Ascending aorta (tissue), 2 donors: ENCODE data around the gene MLYCD. TPM values are rescaled to one million over a fixed set of nuclear protein-coding genes. Genes with fewer than 3 reads are reported as not detected.
"Not testable (repeated sequence)": the region's sequence is repeated elsewhere in the genome, so short reads cannot be mapped to it uniquely, and the experiment has no call there.

Experiments used
- DNase-seq, 2 donors: peaks; one replicate each; pipeline ENCODE4 v3.0.0-alpha.2; 2019; ENCODE audit warnings: low spot score in 2 of 2
- H3K27ac ChIP-seq, 2 donors: fragments of 200-600 bp; sonication (generic); one replicate each; pipeline ENCODE4 v1.5.1; 2016 to 2017; ENCODE audit warnings: mild to moderate bottlenecking in 1 of 2
- H3K27me3 ChIP-seq: fragments of 200-600 bp; sonication (generic); one replicate; pipeline ENCODE4 v1.5.1; 2017
- H3K36me3 ChIP-seq, 2 donors: fragments of 200-600 bp; sonication (generic); one replicate each; pipeline ENCODE4 v1.5.1; 2016
- H3K4me1 ChIP-seq, 2 donors: fragments of 200-600 bp; sonication (generic); one replicate each; pipeline ENCODE4 v1.5.1; 2016 to 2017; ENCODE audit warnings: mild to moderate bottlenecking in 1 of 2
- H3K4me3 ChIP-seq, 2 donors: fragments of 200-600 bp; sonication (generic); one replicate each; pipeline ENCODE4 v1.5.1; 2016 to 2017; ENCODE audit warnings: mild to moderate bottlenecking in 1 of 2
- H3K9me3 ChIP-seq, 2 donors: fragments of 200-600 bp; sonication (generic); one replicate each; pipeline ENCODE4 v1.5.1; 2016
- CTCF ChIP-seq, 3 experiments: fragments of 200-600 bp in 2 of 3; fragments of 450-650 bp in 1 of 3; sonication (generic) in 2 of 3; IDR thresholded peaks; one replicate each; pipeline ENCODE4 v1.5.1; 2016 to 2019; ENCODE audit warnings: antibody characterized with exemption in 3 of 3, mild to moderate bottlenecking in 1 of 3, moderate library complexity in 1 of 3
- intact Hi-C: fragments of 100-400 bp; cut with DNase I; formaldehyde crosslinking; loops from one replicate; pipeline ENCODE4 v1.15.1; 2023
- total RNA-seq: library from RNA; depleted of rRNA; stranded (reverse); fragments of >200 nt; gene quantifications from one replicate; pipeline ENCODE4 v1.1.0, GENCODE V29; 2016

MLYCD gene
- total RNA-seq, 1 donor from 2014 or later = 13.4 TPM

- no peaks in the 10 kb centered on the region for H3K27me3 ChIP-seq
- H3K4me3 ChIP-seq = no peak overlapping the region
- no peaks in the 10 kb centered on the region for H3K4me1 ChIP-seq
- H3K36me3 ChIP-seq = no peaks in the 10 kb centered on the region
- TF ChIP-seq CTCF (IDR thresholded peaks at IDR 0.05) = no peak
- H3K9me3 ChIP-seq = no peaks in the 10 kb centered on the region
- DNase-seq = no peak
- intact Hi-C loops = no loop called here
- no peak overlapping the region for H3K27ac ChIP-seq
Measured at GRCh38 chr16:83937267-83937666, 38.4 kb downstream of the MLYCD start.

GRCh38 chr16:83937922-83938885 is 39.3 kb downstream of the MLYCD start:
- Histone ChIP-seq H3K4me1 (no peaks in the 10 kb centered on the region), H3K4me3 (no peak overlapping the region), H3K36me3 (no peaks in the 10 kb centered on the region), H3K9me3 (no peaks in the 10 kb centered on the region), H3K27me3 (no peaks in the 10 kb centered on the region), H3K27ac (no peak overlapping the region)
- DNase-seq = no peak
- intact Hi-C loops = no loop called here
- no peak for TF ChIP-seq CTCF (IDR thresholded peaks at IDR 0.05)

GRCh38 chr16:83939266-83939855 is 40.4 kb downstream of the MLYCD start:
- H3K4me3 ChIP-seq = no peak overlapping the region
- TF ChIP-seq CTCF (IDR thresholded peaks at IDR 0.05) = no peak
- no peaks in the 10 kb centered on the region for H3K9me3 ChIP-seq
- H3K36me3 ChIP-seq = no peaks in the 10 kb centered on the region
- no peak overlapping the region for H3K27ac ChIP-seq
- intact Hi-C loops = no loop called here
- no peaks in the 10 kb centered on the region for H3K27me3 ChIP-seq
- no peaks in the 10 kb centered on the region for H3K4me1 ChIP-seq
- DNase-seq = no peak

GRCh38 chr16:83940119-83940518 is 41.2 kb downstream of the MLYCD start:
- intact Hi-C loops = no loop called here
- no peak for TF ChIP-seq CTCF (IDR thresholded peaks at IDR 0.05)
- H3K4me3 ChIP-seq = no peak overlapping the region
- H3K4me1 ChIP-seq = no peaks in the 10 kb centered on the region
- H3K27ac ChIP-seq = no peak overlapping the region
- DNase-seq = no peak
- no peaks in the 10 kb centered on the region for H3K9me3 ChIP-seq
- no peaks in the 10 kb centered on the region for H3K27me3 ChIP-seq
- H3K36me3 ChIP-seq = no peaks in the 10 kb centered on the region

- TF ChIP-seq CTCF (IDR thresholded peaks at IDR 0.05) = no peak
- no peak overlapping the region for H3K27ac ChIP-seq
- no peak overlapping the region for H3K4me3 ChIP-seq
- DNase-seq = no peak
- H3K27me3 ChIP-seq = no peaks in the 10 kb centered on the region
- intact Hi-C loops = no loop called here
- no peaks in the 10 kb centered on the region for H3K9me3 ChIP-seq
- no peaks in the 10 kb centered on the region for H3K36me3 ChIP-seq
- H3K4me1 ChIP-seq = no peaks in the 10 kb centered on the region
Measured at GRCh38 chr16:83940630-83941378, 41.9 kb downstream of the MLYCD start.

- H3K9me3 ChIP-seq, intact Hi-C loops, H3K4me3 ChIP-seq, H3K27ac ChIP-seq, H3K36me3 ChIP-seq, H3K4me1 ChIP-seq, DNase-seq, H3K27me3 ChIP-seq: not testable (repeated sequence)
Measured at GRCh38 chr16:83941546-83941945, 42.6 kb downstream of the MLYCD start.
